Endothelial cell (in vitro differentiated cells): Measurements from ENCODE around the gene SRC. TPM values are rescaled to one million over a fixed set of nuclear protein-coding genes. Genes with fewer than 3 reads are reported as not detected.

Experiments used
- DNase-seq: peaks from one replicate; pipeline ENCODE4 v3.0.0; 2021; ENCODE audit warnings: low spot score
- H3K27ac Mint-ChIP-seq: one replicate; pipeline ENCODE4 v1.8.0; 2021; ENCODE audit warnings: mixed read lengths, inconsistent platforms; ENCODE audit not compliant: unreplicated experiment
- H3K27me3 Mint-ChIP-seq: one replicate; pipeline ENCODE4 v1.8.0; 2021; ENCODE audit warnings: mild to moderate bottlenecking, moderate library complexity, mixed read lengths, inconsistent platforms; ENCODE audit not compliant: unreplicated experiment
- H3K36me3 Mint-ChIP-seq: one replicate; pipeline ENCODE4 v1.8.0; 2021; ENCODE audit warnings: mild to moderate bottlenecking, low read depth, mixed read lengths, inconsistent platforms; ENCODE audit not compliant: unreplicated experiment
- H3K4me1 Mint-ChIP-seq: one replicate; pipeline ENCODE4 v1.8.0; 2021; ENCODE audit warnings: mild to moderate bottlenecking, mixed read lengths, inconsistent platforms; ENCODE audit not compliant: unreplicated experiment
- H3K4me3 Mint-ChIP-seq: one replicate; pipeline ENCODE4 v1.8.0; 2021; ENCODE audit warnings: mild to moderate bottlenecking, mixed read lengths, inconsistent platforms; ENCODE audit not compliant: unreplicated experiment
- H3K9me3 Mint-ChIP-seq: one replicate; pipeline ENCODE4 v1.8.0; 2021; ENCODE audit warnings: mixed read lengths, inconsistent platforms; ENCODE audit not compliant: unreplicated experiment
- CTCF ChIP-seq: fragments of 200-600 bp; sonication (generic); IDR thresholded peaks from one replicate; pipeline ENCODE4 v1.5.0; 2021; ENCODE audit warnings: antibody characterized with exemption; ENCODE audit not compliant: unreplicated experiment
- total RNA-seq: library from RNA; stranded (reverse); fragmentation: NEBNext Ultra II Directional; extraction: Animal tissue kit (Norgen Biotek cat#: 25700); gene quantifications from one replicate; pipeline ENCODE4 v1.2.1, GENCODE V29; 2021; ENCODE audit not compliant: unreplicated experiment

Gene SRC
- total RNA-seq, 1 donor from 2014 or later, result 60.8 TPM

- no peak for DNase-seq
- peaks cover 4% of the 10 kb centered on the region for H3K4me1 Mint-ChIP-seq
Observed at GRCh38 chr20:37326666-37327065, 19.3 kb upstream of the SRC start.

GRCh38 chr20:37327748-37328147, 18.2 kb upstream of the SRC start:
- Mint-ChIP-seq H3K27ac (no peak overlapping the region), H3K4me1 (peaks cover 8% of the 10 kb centered on the region), H3K36me3 (peaks cover 4% of the 10 kb centered on the region), H3K4me3 (no peak overlapping the region), H3K9me3 (no peaks in the 10 kb centered on the region), H3K27me3 (peaks cover 5% of the 10 kb centered on the region)
- DNase-seq, result no peak
- TF ChIP-seq CTCF, result no peak

More at GRCh38 chr20:37326666-37327065, 19.3 kb upstream of the SRC start:
- no peak overlapping the region for H3K4me3 Mint-ChIP-seq
- peaks cover 5% of the 10 kb centered on the region for H3K27me3 Mint-ChIP-seq
- H3K9me3 Mint-ChIP-seq, result no peaks in the 10 kb centered on the region
- no peak overlapping the region for H3K27ac Mint-ChIP-seq
- H3K36me3 Mint-ChIP-seq, result peaks cover 5% of the 10 kb centered on the region
- TF ChIP-seq CTCF, result no peak

- no peak for DNase-seq
- no peak overlapping the region for H3K27ac Mint-ChIP-seq
- H3K9me3 Mint-ChIP-seq, result no peaks in the 10 kb centered on the region
Observed at GRCh38 chr20:37328149-37328945, 17.6 kb upstream of the SRC start.

GRCh38 chr20:37329481-37330165, 16.3 kb upstream of the SRC start:
- TF ChIP-seq CTCF, result no peak
- no peak overlapping the region for H3K4me3 Mint-ChIP-seq
- no peak overlapping the region for H3K27ac Mint-ChIP-seq
- peaks cover 14% of the 10 kb centered on the region for H3K4me1 Mint-ChIP-seq
- H3K27me3 Mint-ChIP-seq, result peaks cover 5% of the 10 kb centered on the region
- H3K36me3 Mint-ChIP-seq, result no peaks in the 10 kb centered on the region
- no peak for DNase-seq
- H3K9me3 Mint-ChIP-seq, result no peaks in the 10 kb centered on the region

More at GRCh38 chr20:37328149-37328945, 17.6 kb upstream of the SRC start:
- no peak for TF ChIP-seq CTCF
- Mint-ChIP-seq H3K27me3 (peaks cover 5% of the 10 kb centered on the region), H3K4me3 (no peak overlapping the region), H3K36me3 (no peaks in the 10 kb centered on the region), H3K4me1 (peaks cover 10% of the 10 kb centered on the region)

- Mint-ChIP-seq H3K4me3 (no peak overlapping the region), H3K27me3 (peaks cover 5% of the 10 kb centered on the region), H3K27ac (no peak overlapping the region), H3K4me1 (peaks cover 14% of the 10 kb centered on the region), H3K36me3 (no peaks in the 10 kb centered on the region), H3K9me3 (no peaks in the 10 kb centered on the region)
- TF ChIP-seq CTCF, result no peak
- no peak for DNase-seq
Observed at GRCh38 chr20:37330316-37330715, 15.6 kb upstream of the SRC start.
